Endothelial cell of coronary artery (primary cell): ENCODE measurements around the gene NID1. TPM values are rescaled to one million over a fixed set of nuclear protein-coding genes. Genes with fewer than 3 reads are reported as not detected.

ENCODE experiments used
- total RNA-seq: library from RNA; depleted of rRNA; stranded (reverse); fragments of >200 nt; gene quantifications from 2 replicates; pipeline ENCODE4 v1.2.3, GENCODE V29; 2014

The NID1 gene, protein sequence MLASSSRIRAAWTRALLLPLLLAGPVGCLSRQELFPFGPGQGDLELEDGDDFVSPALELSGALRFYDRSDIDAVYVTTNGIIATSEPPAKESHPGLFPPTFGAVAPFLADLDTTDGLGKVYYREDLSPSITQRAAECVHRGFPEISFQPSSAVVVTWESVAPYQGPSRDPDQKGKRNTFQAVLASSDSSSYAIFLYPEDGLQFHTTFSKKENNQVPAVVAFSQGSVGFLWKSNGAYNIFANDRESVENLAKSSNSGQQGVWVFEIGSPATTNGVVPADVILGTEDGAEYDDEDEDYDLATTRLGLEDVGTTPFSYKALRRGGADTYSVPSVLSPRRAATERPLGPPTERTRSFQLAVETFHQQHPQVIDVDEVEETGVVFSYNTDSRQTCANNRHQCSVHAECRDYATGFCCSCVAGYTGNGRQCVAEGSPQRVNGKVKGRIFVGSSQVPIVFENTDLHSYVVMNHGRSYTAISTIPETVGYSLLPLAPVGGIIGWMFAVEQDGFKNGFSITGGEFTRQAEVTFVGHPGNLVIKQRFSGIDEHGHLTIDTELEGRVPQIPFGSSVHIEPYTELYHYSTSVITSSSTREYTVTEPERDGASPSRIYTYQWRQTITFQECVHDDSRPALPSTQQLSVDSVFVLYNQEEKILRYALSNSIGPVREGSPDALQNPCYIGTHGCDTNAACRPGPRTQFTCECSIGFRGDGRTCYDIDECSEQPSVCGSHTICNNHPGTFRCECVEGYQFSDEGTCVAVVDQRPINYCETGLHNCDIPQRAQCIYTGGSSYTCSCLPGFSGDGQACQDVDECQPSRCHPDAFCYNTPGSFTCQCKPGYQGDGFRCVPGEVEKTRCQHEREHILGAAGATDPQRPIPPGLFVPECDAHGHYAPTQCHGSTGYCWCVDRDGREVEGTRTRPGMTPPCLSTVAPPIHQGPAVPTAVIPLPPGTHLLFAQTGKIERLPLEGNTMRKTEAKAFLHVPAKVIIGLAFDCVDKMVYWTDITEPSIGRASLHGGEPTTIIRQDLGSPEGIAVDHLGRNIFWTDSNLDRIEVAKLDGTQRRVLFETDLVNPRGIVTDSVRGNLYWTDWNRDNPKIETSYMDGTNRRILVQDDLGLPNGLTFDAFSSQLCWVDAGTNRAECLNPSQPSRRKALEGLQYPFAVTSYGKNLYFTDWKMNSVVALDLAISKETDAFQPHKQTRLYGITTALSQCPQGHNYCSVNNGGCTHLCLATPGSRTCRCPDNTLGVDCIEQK
- total RNA-seq, result 60.6 and 101 TPM in 2 replicates

DNA sequence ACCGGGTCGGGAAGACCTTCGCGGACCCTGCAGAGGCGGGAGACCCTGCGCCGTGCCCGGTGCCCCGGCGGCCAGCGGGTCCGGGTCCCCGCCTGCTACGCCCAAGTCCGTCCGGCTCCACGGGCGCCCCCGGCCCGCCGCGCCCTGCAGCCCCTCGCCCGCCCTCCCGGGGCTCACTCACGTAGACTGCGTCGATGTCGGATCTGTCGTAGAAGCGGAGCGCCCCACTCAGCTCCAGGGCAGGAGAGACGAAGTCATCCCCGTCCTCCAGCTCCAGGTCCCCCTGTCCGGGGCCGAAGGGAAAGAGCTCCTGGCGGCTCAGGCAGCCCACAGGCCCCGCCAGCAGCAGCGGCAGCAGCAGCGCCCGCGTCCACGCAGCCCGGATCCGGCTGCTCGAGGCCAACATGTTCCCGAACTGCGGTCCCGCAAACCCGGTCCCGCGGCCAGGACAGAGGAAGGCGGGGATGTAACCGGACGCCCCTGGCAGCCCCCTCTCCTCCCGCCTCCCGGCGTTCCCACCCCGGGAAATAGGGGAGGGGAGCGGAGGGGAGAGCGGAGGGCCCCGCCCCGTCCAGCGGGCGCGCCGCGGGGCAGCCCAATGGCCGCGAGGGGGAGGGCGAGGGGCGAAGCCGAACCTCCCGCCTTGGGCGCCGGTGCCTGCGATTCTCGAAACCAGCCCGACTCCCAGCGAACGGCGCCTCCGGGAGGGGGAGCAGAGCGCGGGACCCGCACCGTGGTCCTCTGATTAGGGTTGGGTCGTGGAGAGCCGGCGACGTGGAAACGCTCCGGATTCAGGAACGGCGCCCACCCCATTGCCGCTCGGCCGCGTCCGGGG is at the start of gene NID1:
Gene NID1, minus strand, starts transcription at position 417 of the 835 bp plus-strand sequence. Its CDS starts 11 bp downstream, at position 406.

Other genes with a start within 250 kb of the NID1 start
- 8.8 and 13.1 TPM in 2 replicates for gene LYST, start 198.2 kb downstream of the NID1 start, total RNA-seq
- gene GPR137B, start 77.4 kb upstream of the NID1 start, total RNA-seq, result 5.2 and 7.3 TPM in 2 replicates
- 0.90 and 2.4 TPM in 2 replicates for gene ERO1B, start 216.9 kb upstream of the NID1 start, total RNA-seq